Measurements from ENCODE around the gene EXOC4.
"Not testable (repeated sequence)": the region's sequence is repeated elsewhere in the genome, so short reads cannot be mapped to it uniquely, and the experiment has no call there.

DNA sequence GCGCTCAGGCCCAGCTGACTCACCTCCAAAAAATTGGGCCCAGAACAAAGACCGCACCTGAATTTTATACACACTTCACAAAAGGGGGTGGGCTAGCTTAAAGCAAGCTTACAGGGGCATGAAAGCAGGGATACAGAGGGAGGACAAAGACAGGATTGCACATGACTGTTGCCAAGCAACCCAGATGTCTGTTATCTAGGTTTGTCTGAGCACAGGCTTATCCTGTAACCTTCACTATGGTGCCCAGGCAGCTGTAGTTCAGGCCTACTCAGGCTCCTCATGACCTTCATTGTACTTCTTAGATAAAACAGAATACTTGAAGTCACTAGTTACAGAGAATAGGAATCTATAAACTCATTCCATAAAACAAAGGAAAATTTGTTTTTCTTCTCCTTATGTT lies 824.7 kb downstream of the EXOC4 start:
- TF ChIP-seq POLR2A (IDR thresholded peaks at IDR 0.05) = not testable (repeated sequence)
- TF ChIP-seq, protein P1, sequence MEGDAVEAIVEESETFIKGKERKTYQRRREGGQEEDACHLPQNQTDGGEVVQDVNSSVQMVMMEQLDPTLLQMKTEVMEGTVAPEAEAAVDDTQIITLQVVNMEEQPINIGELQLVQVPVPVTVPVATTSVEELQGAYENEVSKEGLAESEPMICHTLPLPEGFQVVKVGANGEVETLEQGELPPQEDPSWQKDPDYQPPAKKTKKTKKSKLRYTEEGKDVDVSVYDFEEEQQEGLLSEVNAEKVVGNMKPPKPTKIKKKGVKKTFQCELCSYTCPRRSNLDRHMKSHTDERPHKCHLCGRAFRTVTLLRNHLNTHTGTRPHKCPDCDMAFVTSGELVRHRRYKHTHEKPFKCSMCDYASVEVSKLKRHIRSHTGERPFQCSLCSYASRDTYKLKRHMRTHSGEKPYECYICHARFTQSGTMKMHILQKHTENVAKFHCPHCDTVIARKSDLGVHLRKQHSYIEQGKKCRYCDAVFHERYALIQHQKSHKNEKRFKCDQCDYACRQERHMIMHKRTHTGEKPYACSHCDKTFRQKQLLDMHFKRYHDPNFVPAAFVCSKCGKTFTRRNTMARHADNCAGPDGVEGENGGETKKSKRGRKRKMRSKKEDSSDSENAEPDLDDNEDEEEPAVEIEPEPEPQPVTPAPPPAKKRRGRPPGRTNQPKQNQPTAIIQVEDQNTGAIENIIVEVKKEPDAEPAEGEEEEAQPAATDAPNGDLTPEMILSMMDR (IDR thresholded peaks at IDR 0.05 in 4 of 5, conservative IDR thresholded peaks at IDR 0.05 in 1 of 5) = not testable (repeated sequence)

All from gastrocnemius medialis (tissue), 4 donors.